Stimulated activated CD4-positive, alpha-beta T cell treated with anti-CD3 and anti-CD28 coated beads, Interleukin-2, amount 100 ng/mL, for 24 hours (primary cell): Measurements from ENCODE around the gene SCAF1.
A peak's percentile ranks its signal among the peaks of the same experiment; 100 is the strongest.

Source experiments
- DNase-seq, 2 donors: peaks; one replicate each; pipeline ENCODE4 v3.0.0-alpha.2; 2020

SCAF1 gene

GRCh38 chr19:49651029-49651819 lies 9.2 kb downstream of the SCAF1 start:
- DNase-seq = no peak

DNA sequence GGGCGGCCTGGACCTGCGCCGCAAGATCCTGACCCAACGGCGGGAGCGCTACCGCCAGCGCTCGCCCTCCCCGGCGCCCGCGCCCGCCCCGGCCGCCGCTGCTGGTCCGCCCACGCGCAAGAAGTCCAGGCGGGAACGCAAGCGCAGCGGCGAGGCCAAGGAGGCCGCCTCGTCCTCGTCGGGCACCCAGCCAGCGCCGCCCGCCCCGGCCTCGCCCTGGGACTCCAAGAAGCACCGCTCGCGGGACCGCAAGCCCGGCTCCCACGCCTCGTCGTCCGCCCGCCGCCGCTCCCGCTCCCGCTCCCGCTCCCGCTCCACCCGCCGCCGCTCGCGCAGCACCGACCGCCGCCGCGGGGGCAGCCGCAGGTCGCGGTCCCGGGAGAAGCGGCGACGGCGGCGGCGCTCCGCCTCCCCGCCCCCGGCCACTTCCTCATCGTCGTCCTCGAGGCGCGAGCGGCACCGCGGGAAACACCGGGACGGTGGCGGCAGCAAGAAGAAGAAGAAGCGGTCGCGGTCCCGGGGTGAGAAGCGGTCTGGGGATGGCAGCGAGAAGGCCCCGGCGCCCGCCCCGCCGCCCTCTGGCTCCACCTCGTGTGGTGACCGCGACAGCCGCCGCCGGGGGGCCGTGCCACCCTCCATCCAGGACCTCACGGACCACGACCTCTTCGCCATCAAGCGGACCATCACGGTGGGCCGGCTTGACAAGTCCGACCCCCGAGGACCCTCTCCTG lies 10.0 kb downstream of the SCAF1 start:
- no peak for DNase-seq

GRCh38 chr19:49652551-49653465 lies 10.8 kb downstream of the SCAF1 start:
- no peak for DNase-seq

DNA sequence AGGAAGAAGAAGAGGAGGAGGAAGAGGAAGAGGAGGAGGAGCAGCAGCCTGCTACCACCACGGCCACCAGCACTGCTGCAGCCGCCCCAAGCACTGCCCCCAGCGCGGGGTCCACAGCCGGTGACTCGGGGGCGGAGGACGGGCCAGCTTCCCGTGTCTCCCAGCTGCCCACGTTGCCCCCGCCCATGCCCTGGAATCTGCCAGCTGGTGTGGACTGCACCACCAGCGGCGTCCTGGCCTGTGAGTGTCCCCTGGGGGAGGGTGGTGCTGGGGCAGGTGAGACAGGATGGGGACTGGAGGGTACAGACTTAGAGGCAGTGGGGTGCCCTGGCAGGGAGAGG lies 11.4 kb downstream of the SCAF1 start:
- DNase-seq = no peak

- no peak for DNase-seq
Measured at GRCh38 chr19:49654581-49654980, 12.6 kb downstream of the SCAF1 start.

DNA sequence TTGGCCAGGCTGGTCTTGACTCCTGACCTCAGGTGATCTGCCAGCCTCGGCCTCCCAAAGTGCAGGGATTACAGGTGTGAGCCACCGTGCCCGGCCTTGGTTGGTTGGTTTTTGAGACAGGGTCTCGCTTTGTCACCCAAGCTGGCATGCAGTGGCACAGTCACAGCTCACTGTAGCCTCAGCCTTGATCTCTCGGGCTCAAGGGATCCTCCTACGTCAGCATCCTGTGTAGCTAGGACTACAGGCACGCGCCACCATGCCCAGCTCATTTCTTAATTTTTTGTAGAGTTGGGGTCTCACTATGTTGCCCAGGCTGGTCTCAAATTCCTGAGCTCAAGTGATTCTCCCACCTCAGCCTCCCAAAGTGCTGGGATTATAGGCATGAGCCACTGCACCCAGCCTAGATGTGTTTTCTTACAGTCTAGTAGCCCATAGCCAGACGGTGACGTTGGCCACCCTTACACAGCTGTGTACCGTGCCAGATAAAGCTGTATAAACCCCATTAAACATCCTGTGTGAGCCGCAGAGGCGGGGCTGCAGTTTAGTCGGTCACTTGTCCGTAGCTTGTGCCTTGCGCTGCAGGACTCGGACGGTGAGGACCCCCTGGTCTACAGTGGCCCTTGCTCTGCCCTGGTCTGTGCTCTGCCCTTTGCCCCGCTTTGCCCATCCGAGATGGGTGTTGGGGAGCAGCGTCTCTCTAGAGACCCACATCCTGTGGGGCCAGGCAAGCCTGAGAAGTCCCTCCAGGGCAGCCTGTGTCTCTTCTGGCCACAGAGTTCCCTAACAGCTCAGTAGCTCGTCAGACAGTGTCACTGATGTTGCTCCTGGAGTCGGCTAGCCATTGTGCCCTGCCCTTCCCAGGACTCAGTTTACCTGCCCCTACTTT lies 13.8 kb downstream of the SCAF1 start:
- DNase-seq = no peak

- no peak for DNase-seq
Measured at GRCh38 chr19:49656456-49657109, 14.6 kb downstream of the SCAF1 start.

DNA sequence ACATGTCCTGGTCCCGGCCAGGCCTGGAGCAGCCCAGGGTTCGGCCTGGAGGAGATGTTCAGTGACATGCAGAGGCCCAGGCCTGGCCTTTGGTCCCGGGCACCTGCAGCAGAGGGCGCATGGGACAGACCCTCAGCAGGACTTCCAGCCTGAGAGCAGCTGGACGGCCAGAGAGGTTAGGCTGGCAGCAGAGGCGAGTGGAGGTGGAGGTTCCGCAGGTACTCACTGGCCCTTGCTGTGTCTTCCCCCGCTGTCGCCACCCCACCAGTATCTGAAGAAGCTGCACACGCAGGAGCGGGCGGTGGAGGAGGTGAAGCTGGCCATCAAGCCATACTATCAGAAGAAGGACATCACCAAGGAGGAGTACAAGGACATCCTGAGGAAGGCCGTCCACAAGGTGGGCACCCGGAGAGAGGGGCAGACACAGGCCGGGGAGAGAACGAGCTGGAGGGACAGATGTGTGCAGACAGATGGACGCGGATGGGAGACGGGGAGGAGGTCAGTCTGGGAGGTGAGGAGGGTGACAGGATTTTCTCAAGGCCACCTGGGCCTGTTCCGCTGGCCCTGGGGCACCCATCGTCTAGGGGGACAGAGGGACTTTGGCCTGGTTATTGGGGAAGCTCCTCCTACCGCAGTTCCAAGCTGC lies 15.6 kb downstream of the SCAF1 start:
- DNase-seq = no peak

GRCh38 chr19:49658139-49658517 lies 16.1 kb downstream of the SCAF1 start:
- no peak for DNase-seq

- no peak for DNase-seq
Measured at GRCh38 chr19:49658566-49659442, 16.8 kb downstream of the SCAF1 start.

DNA sequence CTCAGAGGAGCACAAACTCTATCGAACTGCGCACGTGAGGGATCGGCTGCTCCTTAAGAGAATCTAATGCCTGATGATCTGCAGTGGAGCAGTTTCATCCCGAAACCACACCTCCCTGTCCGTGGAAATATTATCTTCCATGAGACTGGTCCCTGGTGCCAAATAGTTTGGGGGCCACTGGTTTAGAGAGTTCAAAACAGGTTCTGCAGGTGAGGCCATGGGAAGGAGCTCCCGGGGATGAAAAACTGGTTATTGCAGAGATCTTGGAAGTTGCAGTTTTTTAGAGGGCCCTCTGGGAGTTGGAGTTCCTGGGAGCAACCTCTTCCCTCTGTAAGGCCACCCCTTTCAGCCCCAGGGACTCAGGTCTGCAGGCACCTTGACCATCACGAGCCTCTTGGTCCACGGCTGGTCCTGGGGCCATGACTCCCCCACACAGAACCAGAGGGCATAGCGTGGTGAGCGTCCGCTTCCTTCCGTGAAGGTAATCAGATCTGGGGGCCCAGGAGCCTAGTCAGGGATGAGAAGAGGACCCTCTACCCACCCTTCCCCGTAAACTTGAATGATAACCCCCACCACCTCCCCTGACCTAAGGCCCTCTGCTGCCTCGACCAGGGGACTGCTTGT lies 18.4 kb downstream of the SCAF1 start:
- no peak for DNase-seq

- no peak for DNase-seq
Measured at GRCh38 chr19:49662011-49662410, 20.0 kb downstream of the SCAF1 start.

GRCh38 chr19:49663224-49663623 lies 21.2 kb downstream of the SCAF1 start:
- DNase-seq = no peak

DNA sequence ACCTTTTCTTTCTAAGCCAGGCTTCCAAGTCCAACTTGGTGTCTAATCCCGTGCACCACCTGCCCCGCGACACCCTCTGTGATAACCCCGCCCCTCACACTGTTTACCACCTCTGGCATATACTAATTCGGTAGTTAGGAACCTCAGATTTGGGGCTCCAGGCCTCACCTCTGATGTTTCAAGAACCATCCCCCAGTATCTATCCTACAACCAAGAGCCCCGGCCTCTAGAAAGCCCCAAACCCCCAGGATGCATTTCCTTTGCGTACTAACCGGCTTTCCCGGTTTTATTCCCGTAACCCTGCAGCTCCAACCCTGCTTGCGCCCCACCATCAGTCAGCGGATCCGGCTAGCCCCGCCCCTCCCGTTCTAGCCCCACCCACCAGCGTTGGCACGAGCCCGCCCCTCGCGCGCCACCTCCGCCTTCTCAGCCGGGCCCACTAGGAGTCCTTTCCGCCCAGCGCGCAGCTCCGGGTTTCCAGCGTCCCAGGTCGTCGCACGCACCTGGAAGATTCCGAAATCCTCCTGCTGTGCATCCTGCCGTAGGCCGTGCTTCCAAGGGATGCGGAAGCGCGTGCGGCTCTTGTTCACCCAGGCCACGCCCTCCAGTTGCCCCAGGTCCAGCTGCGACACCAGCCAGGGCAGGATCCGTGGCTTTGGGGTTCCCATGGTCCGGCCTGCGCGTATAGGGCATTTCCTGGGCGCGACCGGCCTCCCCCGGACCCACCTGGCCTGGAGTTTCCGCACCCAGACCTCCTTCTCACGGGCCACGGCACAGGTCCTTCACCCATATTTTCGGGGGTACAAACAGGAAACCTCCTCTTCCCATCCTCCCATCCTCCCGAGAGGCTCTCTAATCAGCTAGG lies 22.4 kb downstream of the SCAF1 start:
- peak; percentile 93 to 96 for DNase-seq

GRCh38 chr19:49665036-49665350 lies 23.0 kb downstream of the SCAF1 start:
- no peak for DNase-seq

GRCh38 chr19:49665351-49666119 lies 23.5 kb downstream of the SCAF1 start, which contains the start of the genes BCL2L12 and IRF3:
BCL2L12 (plus strand) TSS chr19:49665933; CDS start chr19:49666693, 760 bp downstream.
IRF3 (minus strand) TSS chr19:49665857; CDS start chr19:49664838, 1,019 bp downstream.
- peak; percentile 100 for DNase-seq

DNA sequence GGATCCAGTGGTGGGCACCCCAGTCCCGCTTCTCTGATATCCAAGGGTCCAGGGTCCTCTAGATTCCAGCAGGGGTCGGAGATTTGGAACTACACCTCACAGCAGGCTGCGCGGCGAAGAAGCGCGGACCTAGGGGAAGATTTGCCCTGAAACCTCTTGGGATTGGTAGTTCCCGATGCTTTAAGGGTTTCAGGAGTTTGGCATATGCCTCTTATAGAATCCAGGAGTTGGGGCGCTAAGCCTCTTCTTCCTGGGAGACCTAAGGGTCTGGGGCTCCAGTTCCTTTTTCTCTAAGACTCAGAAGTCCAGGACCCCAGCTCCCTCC lies 24.1 kb downstream of the SCAF1 start:
- DNase-seq = no peak

DNA sequence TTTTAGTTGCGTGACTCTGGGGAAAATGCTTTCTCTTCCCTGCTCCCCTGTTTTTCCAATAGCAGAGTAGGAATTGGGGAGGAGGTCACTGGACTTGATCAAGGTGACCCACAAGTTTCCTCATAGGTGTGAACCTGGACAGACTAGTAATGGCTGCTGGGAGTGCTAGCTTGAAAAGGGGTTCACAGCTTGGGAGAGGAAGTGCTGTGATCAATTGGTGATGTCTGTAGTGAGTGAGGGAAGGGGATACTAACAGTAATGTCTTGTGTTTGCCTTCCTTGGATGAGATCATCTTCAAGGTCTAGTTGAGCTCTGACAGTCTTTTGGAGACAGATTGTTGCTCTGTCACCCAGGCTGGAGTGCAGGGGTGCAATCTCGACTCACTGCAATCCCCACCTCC lies 25.5 kb downstream of the SCAF1 start:
- no peak for DNase-seq
